Stimulated activated naive CD4-positive, alpha-beta T cell treated with Interleukin-2 at 50 U/mL for 16 hours (primary cell): ENCODE measurements around the gene TBC1D14.
A peak's percentile ranks its signal among the peaks of the same experiment; 100 is the strongest.

ENCODE experiments used
- DNase-seq: peaks from one replicate; lab custom pipeline; 2025; lab: John Stamatoyannopoulos, UW

TBC1D14 gene

GRCh38 chr4:6909113-6909969, at the start of gene TBC1D14:
Gene TBC1D14, plus strand, starts transcription at chr4:6909826. Its CDS starts 13,564 bp downstream, at chr4:6923390.
- peak; percentile 88 for DNase-seq

GRCh38 chr4:6868386-6868785, 41.2 kb upstream of the TBC1D14 start:
- DNase-seq, result no peak

GRCh38 chr4:6869944-6870343, 39.7 kb upstream of the TBC1D14 start:
- no peak for DNase-seq

GRCh38 chr4:6873291-6873690, 36.3 kb upstream of the TBC1D14 start:
- no peak for DNase-seq

GRCh38 chr4:6873792-6874461, 35.7 kb upstream of the TBC1D14 start:
- peak; percentile 73 for DNase-seq

GRCh38 chr4:6874981-6875380, 34.6 kb upstream of the TBC1D14 start:
- no peak for DNase-seq

- DNase-seq, result no peak
These were observed 34.2 kb upstream of the TBC1D14 start for GRCh38 chr4:6875431-6875831.

- DNase-seq, result no peak
These were observed 33.2 kb upstream of the TBC1D14 start for GRCh38 chr4:6876440-6876839.

- no peak for DNase-seq
These were observed 32.6 kb upstream of the TBC1D14 start for GRCh38 chr4:6877067-6877466.

GRCh38 chr4:6878451-6879059, 31.1 kb upstream of the TBC1D14 start:
- DNase-seq, result no peak

- no peak for DNase-seq
These were observed 28.9 kb upstream of the TBC1D14 start for GRCh38 chr4:6880691-6881090.

- no peak for DNase-seq
These were observed 27.7 kb upstream of the TBC1D14 start for GRCh38 chr4:6881908-6882307.

- DNase-seq, result no peak
These were observed 25.2 kb upstream of the TBC1D14 start for GRCh38 chr4:6884341-6884870.

- no peak for DNase-seq
These were observed 23.6 kb upstream of the TBC1D14 start for GRCh38 chr4:6885953-6886557.

- no peak for DNase-seq
These were observed 22.7 kb upstream of the TBC1D14 start for GRCh38 chr4:6886886-6887285.

- no peak for DNase-seq
These were observed 21.8 kb upstream of the TBC1D14 start for GRCh38 chr4:6887591-6888371.

- no peak for DNase-seq
These were observed 21.0 kb upstream of the TBC1D14 start for GRCh38 chr4:6888506-6889071.

- DNase-seq, result no peak
These were observed 20.4 kb upstream of the TBC1D14 start for GRCh38 chr4:6889101-6889735.

GRCh38 chr4:6889736-6890324, 19.8 kb upstream of the TBC1D14 start:
- no peak for DNase-seq

GRCh38 chr4:6890358-6890757, 19.3 kb upstream of the TBC1D14 start:
- DNase-seq, result no peak
